ENCODE measurements around the gene ACSL3.

The ACSL3 gene

DNA sequence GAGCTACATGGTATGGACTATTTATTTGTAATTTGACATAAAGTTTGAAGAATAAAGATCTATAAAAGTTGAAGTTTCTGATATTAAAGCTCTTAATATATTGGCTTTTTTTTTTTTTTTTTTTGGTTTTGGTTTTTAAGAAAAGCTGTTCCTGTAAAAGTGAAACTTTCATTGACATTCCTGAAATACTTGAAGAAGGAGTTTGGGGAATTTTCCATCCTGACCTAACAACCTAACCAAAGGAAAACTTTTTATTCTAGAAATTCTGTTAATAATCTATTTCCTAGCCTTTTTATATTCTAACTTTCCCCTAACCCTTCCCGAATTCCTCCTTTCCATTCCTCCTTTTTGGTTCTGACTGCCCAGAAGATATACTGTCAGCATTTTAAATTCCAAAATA, 83.7 kb downstream of the ACSL3 start:
- no peak for DNase-seq

DNA sequence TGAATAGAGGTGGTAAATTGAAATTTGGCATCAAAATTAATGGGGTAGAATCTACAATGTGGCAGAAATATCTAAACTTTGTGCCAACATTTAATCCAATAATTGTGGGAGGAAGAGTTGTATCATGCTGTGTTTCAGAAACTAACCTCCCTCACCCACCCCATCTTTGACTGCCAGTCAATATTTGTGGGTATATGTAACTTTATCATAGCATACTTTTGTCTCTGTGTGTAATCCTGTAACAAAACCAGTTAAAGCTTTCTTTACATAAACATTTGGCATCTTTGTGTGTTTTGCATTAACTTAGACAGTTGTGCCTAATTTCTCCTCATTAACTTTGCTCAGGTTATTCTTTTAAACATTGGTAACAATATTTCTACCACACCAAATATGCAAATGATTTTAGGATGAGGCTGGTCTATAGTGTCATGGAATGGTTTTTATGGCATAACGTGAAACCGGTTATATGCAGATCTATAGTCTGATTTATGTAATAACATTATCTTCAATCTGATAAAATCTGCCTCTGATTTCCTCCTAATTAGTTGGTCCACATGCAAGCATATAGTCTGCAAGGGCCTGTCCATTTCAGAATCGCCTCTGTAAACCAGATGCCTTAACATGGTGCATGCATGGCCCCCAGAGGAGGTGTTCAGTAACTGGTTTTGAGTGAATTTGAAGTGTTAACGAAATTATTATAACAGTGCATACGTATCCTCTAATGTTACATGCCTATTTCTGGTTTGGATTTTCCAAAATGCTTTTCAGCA, 84.3 kb downstream of the ACSL3 start:
- no peak for DNase-seq

DNA sequence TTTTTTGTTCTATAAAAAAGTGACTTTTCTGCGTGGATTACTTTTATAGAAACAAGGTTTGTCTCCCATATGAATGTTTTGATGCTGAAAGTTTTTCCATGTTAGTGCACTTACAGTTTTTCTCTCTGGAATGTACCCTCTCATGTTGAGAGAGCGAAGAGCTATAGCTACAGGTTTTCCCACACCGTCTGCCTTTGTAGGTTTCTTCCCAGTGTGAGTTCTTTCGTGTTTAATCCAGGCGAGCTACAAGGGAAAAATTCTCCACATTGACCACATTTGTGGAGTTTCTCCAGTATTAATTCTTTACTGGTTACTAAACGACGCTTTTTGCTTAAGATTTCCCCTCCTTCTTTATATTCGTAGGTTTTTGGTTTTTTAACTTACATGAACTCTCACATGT, 85.1 kb downstream of the ACSL3 start:
- no peak for DNase-seq

DNA sequence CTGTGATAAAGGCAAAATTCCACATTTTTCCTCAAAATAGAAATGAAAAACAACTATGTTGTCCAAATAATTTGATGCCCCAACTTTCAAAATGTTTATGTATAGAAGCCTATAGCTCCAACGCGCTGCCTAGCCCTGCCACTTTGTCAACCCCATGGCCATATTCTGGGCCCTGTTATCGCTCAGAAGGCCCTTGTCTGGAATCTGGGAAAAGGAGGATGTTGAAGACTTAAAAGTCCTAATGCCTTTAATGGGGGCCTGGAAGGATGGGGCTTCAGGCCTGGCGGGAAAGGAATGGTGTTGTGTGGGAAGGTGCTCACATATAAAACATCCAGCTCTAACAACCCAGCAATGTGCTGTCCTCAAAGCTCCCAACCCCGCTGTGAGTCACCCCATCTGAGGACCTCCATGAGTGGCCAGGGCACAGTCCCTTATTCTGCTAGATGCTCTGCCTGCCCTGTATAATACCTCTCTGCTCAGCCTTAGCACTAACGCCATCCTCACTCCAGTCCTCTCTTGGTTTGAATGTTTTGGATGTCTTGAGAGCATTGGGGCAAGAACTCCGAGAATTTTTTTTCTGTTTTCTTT, 86.0 kb downstream of the ACSL3 start:
- no peak for DNase-seq

DNA sequence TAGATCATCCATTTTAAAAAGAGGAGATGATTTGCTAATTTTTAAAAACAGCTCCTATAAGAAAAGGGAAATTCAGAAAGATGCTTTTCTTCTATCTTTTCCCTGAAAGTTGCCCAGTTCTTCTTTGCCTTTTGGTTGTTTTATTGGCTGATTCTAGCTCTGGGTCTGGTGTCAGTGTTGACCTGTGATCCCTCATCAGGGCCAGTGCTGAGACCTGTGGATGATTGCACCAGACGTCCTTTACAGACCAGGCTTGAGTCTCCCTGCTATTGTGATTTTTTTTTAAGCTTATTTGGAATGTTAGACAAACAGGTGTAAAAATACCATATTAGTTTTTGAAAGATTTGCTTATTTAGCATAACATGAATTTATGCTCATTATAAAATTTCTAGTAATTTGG, 88.2 kb downstream of the ACSL3 start:
- no peak for DNase-seq

DNA sequence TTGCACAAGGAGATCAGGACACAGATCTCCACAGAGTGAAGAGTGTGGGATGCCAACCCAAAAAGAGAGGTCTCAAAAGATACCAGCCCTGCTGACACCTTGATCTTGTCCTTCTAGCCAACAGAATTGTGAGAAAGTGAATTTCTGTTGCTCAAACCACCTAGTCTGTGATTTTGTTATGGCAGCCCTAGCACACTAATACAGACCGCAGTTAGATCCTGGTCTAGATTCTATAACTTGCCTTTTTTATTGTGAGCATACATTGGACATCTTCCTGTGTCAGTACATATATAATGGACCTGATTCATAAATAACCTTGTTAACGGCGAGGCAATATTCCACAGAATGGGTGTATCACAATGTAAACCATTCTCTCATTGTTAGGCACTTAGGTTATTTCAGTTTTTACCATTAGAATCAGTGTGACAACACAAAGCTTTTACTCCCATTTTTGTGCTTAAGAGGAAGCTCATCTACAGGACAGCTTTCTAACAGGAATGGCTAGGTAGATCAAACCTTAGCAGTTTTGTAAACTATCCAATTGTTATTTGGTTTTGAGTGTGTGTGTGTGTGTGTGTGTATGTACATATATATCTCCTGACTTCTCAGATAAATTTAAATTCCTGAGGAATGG, 89.0 kb downstream of the ACSL3 start:
- DNase-seq: no peak

DNA sequence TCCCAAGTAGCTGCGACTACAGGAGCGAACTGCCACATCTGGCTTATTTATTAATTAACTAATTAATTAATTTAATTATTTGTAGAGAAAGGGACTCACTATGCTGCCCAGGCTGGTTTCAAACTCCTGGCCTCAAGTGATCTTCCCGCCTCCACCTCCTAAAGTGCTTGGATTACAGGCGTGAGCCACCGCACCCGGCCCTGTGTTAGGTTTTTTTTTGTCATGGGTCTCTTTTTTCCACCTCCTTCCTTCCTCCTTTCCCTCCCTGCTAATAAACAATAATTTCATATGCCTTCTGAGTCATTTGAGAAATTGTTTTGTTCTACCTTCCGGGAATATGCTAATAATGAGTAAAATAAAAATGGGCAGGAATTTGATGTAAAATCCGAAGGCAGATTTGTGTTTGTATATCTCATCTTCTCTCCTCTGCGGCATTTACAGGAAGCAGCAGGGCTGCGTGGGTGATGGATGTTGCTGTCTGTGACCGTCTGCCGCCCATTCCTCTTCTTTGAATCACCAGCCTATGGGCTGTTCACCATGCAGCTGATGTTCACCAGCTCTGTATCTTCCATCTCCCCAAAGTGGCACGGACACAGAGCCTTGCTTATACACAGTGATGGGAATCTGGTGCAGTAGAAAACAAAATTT, 89.9 kb downstream of the ACSL3 start:
- no peak for DNase-seq

DNA sequence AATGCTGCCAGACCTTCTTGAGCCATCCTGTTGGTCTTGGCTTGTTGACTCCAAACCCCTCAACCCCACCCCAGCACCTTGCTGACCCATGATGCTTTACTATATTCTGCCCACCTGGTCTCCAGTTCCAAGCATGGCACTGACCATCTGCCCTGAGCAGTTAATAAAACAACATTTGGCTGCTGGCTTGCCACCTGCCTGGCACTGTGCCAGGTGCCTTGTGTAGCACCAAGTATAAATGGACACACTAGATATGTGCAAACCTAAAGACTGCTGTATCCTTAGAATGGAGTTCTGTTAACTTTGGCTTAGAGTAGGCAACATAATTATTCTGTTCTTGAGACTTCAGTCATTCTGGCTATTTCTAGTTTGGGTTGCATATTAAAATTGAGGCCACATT, 91.4 kb downstream of the ACSL3 start:
- no peak for DNase-seq

DNA sequence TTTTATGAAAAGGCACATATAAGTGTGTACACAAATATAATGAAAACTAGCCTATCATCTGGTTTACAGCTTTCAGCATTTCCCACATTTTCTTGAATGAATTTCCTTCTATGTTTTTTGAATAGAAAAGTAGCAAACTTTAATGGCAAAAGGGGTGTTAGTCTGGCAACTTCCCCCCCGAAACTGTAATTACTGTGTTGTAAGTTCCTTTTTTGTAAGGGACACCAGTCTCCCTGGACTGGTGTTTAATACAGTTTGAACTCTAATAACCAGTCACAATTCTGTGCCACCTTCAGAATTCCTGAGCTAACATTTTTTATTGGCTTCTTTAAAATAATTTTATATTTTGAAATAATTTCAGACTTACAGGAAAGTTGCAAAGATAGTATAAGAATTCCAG, 94.2 kb downstream of the ACSL3 start:
- DNase-seq: no peak

DNA sequence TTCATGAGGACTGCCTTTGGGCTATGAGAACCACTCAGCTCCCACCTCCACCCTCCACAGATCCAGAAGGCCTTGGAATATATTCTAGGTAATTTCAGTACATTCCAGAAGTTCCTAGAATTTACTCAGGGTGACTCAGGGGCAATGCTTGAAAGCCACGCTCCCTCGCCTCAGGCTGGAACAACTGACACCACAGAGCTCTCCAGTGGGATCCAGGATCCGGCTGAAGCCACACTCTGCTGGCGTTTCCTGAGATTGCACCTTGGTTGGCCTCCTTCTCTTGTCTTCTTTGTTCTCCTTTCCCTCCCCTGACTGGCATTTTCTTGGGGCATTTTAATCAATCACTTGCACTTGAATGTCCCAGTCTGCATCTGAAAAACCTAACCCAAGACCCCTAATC, 98.5 kb downstream of the ACSL3 start:
- no peak for DNase-seq

DNA sequence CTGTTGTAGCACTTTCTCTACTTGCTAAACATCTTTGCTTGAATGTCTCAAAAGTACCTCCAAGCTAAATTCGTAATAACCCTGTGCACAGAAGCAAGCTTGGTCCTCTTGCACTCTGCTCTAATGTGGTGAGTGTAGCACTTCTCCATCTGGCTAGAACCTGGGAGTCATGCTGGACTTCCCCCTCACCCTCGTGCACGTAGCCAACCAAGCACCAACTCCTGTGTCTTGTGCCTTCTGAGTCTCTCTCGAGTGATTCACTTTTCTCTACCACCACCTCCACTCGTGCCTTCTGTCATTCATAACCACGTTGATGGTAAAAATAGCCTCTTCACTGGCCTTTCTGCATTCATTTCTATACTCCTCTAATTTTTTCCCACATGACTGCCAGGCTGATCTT, 99.3 kb downstream of the ACSL3 start:
- no peak for DNase-seq

DNA sequence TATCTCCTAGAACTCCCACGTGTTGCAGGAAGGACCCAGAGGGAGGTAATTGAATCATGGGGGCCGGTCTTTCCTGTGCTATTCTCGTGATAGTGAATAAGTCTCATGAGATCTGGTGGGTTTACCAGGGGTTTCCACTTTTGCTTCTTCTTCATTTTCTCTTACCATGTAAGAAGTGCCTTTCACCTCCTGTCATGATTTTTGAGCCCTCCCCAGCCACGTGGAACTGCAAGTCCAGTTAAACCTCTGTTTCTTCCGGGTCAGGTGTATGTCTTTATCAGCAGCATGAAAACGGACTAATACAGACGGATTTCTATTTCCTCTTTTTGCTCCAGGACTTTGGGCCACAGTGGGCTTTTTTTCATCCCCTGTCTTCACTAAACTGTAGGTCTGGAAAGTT, 102.8 kb downstream of the ACSL3 start:
- DNase-seq: no peak

DNA sequence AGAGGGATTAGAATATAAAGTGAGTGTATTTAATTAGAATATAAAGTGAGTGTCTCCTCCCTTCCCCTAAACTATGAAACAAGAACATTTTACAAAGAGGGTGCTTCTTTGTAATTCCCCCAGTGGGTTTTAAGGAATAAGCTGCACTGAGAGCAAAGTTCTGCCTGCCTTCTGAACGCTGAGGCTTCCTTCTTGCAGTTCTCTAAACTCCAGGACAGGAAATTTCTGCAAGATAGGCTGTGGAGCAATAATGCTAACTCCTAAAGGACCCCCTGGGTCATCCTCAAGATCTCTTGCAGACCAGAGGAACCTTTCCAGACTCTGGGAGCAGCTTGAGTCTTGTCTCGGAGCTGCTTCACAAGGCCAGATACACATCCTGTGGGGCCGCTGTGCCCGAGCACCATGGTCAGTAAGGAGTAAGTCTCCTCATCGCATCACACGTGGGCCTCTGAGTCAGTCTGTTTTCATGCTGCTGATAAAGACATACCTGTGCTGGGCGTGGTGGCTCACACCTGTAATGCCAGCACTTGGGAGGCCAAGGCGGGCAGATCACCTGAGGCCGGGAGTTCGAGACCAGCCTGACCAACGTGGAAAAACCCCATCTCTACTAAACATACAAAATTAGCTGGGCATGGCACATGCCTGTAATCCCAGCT, 103.7 kb downstream of the ACSL3 start:
- no peak for DNase-seq

DNA sequence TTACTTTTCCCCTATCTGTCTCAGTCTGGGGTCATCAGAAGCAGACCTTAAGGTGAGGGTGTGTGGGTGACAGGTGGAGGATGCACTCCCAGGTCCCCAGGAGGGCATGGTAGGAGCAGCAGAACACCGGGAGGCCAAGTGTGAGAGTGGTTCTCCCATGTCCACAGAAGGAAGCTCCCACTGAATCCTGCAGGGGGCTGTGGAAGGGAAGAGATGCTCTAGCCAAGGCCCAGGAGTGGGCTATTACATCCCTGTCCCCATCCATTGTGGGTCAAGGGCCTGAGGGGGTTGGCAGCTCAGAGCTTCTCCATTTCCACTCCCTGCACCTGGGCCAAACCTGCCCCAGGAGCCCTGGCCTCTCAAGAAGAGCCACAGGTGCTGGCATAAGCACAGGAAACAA, 104.7 kb downstream of the ACSL3 start:
- DNase-seq: no peak

DNA sequence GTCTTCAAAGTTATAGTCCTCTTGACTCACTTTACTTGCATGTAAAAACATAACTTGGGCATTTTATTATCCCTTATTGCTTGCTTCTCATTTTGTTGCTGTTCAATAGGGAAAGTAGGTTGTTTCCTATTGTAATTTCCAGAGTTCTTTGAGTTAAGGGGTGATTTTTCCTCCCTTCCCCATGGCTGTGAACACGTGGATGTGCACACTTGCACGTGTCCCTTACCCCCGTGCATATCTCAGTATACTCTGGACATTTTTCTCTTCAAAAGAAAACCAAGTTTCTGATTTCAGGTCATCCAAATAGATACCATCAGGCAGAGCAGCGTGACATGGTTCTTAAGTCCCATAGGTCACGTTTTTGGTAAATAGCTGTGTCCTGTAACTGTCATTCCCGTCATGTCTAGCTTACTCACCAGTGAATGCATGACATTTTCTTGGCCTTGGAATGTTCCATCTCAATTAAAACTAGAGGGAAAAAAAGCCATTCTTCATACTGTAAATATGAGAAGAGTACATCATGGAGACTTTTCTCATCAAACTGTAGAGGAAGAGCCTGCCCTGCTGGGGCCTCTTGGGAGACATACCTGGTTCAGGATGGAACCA, 107.8 kb downstream of the ACSL3 start:
- no peak for DNase-seq

DNA sequence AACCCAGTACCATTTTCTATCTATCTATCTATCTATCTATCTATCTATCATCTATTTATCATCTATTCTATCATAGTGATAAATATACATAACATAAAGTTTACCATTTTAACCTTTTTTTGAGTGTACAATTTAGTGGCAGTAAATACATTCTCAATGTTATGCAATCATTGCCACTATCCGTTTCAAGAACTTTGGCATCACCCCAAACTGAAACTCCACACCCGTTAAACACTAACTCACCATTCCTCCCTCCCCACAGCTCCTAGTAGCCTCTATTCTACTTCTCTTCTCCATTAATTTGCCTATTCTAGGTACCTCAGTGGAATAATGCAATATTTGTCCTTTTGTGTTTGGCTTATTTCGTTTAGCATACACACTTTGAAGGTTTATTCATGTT, 108.7 kb downstream of the ACSL3 start:
- DNase-seq: no peak

DNA sequence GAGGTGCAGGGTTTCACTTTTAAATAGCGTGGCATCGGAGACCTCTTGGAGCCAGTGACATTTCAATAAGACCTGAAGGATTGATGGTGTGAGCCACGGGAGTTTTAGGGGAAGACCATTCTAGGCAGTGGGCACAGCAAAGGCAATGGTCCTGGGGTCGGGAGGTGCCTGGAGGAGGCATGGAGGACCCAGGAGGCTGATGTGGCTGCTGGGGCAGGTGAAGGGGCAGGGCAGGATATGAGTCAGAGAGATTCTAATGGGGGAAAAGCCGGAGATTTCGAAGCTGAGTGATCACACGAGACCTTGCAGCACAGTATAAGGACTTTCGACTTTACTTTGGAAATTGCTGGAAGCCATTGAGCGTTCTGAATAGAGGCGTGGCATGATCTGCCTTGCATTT, 111.6 kb downstream of the ACSL3 start:
- no peak for DNase-seq

DNA sequence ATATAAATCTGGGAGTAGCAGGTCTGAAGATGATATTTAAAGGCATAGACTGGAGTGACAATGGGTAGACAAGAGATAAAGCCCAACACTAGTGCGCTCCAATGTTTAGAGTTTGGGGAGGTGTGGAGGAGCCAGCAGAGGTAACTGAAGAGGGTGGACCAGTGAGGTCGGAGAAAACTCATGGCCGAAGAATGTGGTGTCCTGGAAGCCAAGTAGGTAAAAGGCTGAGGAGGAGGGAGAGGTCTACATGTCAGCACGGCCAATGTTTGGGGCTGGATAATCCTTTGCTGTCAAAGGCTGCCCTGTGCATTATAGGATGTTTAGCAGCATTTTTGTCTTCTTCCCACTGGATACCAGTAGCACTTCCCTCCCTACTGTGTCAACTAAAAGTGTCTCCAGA, 112.4 kb downstream of the ACSL3 start:
- no peak for DNase-seq

DNA sequence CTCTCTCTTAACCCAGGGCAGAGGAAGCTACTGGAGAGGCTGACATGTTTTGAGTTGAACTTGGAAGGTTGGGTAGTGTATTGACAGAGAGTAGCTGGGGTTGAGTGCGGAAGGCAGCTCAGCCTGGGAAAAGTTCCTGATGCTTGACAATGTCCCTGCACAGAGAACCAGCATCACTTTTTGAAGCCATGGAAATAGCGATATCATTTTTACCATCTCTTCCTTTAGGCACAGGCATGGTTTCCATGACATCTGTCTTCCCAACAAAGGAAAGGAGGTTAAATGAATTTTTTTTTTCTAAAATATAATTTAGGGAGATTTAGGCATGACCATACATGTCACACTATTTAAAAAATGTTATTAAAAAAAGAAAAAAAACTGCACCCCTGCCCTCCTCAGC, 112.9 kb downstream of the ACSL3 start:
- DNase-seq: no peak

DNA sequence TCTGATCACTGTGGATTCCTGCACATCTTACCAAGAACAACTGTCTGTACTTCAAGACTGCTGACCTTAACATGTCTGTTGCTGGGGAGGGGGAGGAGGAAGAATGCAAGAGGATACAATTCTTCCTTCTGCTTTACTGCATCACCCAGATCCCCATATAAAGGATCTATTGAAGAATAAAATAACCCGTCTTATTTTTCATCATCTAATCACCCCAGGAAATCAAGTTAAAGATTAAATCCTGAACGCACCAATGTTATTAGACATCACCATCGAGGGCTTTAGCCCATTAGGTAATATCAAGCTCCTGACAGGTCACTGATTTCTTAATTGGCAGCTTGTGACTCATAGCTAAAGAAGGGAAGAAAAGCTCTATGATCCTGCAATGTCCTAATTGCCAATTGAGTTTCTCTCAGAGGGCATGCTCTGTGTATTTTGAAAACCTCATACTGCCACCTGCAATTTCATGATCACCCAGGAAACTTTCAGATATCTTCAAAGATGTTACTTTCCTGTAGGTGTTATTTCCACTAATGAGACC, 115.8 kb downstream of the ACSL3 start:
- DNase-seq: no peak

DNA sequence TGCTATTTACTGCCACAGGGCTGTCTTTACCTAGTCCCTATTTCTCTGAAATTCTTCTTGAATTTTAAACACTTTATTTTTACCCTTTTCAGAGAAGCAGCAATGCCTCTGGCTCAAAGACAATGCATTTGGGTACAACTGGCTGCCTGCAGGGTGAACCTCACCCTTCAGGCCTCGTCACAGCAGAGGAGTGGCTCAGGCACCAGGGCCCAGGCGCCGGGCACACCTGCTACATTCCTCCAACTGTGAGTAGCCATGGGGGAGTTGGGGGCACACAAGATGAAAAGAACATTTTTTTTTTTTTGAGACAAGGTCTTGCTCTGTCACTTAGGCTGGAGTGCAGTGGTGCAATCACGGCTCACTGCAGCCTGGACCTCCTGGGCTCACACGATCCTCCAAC, 116.3 kb downstream of the ACSL3 start:
- no peak for DNase-seq

DNA sequence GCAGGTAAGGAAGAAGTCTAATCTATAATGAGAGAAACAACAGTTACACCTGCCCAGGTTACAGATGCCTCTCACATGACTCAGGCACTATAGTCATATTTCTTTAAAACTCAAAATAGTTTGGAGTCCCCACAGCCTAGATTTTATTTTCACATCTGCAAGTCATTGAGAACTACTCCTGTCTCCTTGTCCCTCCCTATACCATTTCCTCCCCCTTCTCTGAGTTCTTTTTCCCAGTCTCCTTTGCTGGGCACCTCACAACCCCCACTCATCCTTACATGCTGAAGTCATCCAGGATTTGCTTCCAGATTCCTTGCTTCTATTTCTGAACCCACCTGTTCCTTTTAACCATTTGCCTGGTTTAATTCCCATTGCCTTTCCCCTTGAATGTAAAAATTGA, 118.0 kb downstream of the ACSL3 start:
- DNase-seq: no peak

DNA sequence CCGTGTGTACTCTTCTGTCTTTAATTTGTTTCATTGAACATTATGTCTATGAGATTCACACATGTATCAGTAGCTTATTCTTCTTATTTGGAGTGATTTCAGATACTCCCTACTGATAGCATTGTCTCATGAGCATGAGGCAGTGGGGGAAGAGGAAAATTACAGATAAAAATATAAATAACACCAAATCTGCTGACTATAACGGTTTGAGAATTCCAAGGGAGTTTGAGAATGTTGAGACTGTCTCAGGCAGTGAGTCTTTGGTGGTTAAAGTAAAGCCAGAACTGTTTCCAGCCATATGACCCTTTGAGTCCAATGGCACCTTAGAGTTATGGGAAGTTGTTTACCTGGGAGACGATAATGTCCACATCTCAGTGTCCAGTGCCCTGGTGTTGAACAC, 118.6 kb downstream of the ACSL3 start:
- no peak for DNase-seq
